ENCODE measurements around the gene FAM120C. TPM values are rescaled to one million over a fixed set of nuclear protein-coding genes. Genes with fewer than 3 reads are reported as not detected.

FAM120C gene
- total and polyA plus RNA-seq, 2 experiments from 2014 or later = 2.6 to 4.9 TPM

DNA sequence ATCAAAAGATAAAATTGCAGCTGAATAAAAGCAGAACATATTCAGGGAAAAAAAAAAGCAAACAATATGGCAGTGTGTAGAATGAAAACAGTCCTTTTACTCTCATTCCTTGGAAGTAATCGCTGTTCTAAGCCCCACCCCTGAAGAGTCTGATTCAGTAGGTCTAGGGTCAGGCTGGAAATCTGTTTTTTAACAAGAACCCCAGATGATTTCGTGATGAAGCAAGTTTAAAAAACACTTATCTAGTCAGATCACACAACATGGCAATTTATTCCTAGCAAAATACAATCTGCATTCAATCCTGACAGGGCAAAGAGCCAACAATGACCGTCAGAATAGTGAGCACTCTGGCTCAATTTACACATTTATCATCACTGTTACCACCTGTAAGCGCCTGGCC lies 16.1 kb downstream of the FAM120C start:
- H4K20me1 ChIP-seq (ENCODE audit: insufficient read depth, poor library complexity, severe bottlenecking) = no peaks in the 10 kb centered on the region
- H3K79me2 ChIP-seq = no peaks in the 10 kb centered on the region
- no peaks in the 10 kb centered on the region for H3K36me3 ChIP-seq (replicated peaks; ENCODE audit: insufficient read depth, low read depth)
- H3K4me2 ChIP-seq = no peak overlapping the region
- 54% methylated on average over 4 of the region's 4 CpGs for WGBS (ENCODE audit: low lambda C conversion rate, missing lambda C conversion rate)
- H3K27ac ChIP-seq = no peak overlapping the region
- no peaks in the 10 kb centered on the region for H3K27me3 ChIP-seq
- no peaks in the 10 kb centered on the region for H3K4me1 ChIP-seq (ENCODE audit: insufficient read depth)
- TF ChIP-seq CTCF (IDR thresholded peaks at IDR 0.05; ENCODE audit: poor library complexity) (no peak), EZH2 (IDR thresholded peaks at IDR 0.05; ENCODE audit: borderline replicate concordance) (no peak), EZH2phosphoT487 (IDR thresholded peaks at IDR 0.05; ENCODE audit: low read depth, severe bottlenecking, unreplicated experiment) (no peak)
- H3K4me3 ChIP-seq = no peak overlapping the region
- H2AFZ ChIP-seq = no peak overlapping the region
- no peaks in the 10 kb centered on the region for H3K9me2 ChIP-seq (replicated peaks; ENCODE audit: insufficient read depth)
- no peaks in the 10 kb centered on the region for H3K9me3 ChIP-seq (ENCODE audit: low read depth)
- DNase-seq (ENCODE audit: low spot score) = no peak

GRCh38 chrX:54157561-54157960 lies 25.5 kb downstream of the FAM120C start:
- no peak overlapping the region for H2AFZ ChIP-seq
- H3K4me3 ChIP-seq = no peak overlapping the region
- no peak overlapping the region for H3K27ac ChIP-seq
- H4K20me1 ChIP-seq (ENCODE audit: insufficient read depth, poor library complexity, severe bottlenecking) = no peaks in the 10 kb centered on the region
- no peak overlapping the region for H3K4me2 ChIP-seq
- H3K9me3 ChIP-seq (ENCODE audit: low read depth) = no peaks in the 10 kb centered on the region
- no peaks in the 10 kb centered on the region for H3K79me2 ChIP-seq
- TF ChIP-seq EZH2 (IDR thresholded peaks at IDR 0.05; ENCODE audit: borderline replicate concordance) = no peak
- no peak for TF ChIP-seq CTCF (IDR thresholded peaks at IDR 0.05; ENCODE audit: poor library complexity)
- no peak for TF ChIP-seq EZH2phosphoT487 (IDR thresholded peaks at IDR 0.05; ENCODE audit: low read depth, severe bottlenecking, unreplicated experiment)
- no peaks in the 10 kb centered on the region for H3K4me1 ChIP-seq (ENCODE audit: insufficient read depth)
- no peaks in the 10 kb centered on the region for H3K27me3 ChIP-seq
- H3K9me2 ChIP-seq (replicated peaks; ENCODE audit: insufficient read depth) = no peaks in the 10 kb centered on the region
- DNase-seq (ENCODE audit: low spot score) = no peak
- H3K36me3 ChIP-seq (replicated peaks; ENCODE audit: insufficient read depth, low read depth) = no peaks in the 10 kb centered on the region

GRCh38 chrX:54134269-54134668 lies 48.8 kb downstream of the FAM120C start:
- H3K4me1 ChIP-seq (ENCODE audit: insufficient read depth) = no peaks in the 10 kb centered on the region
- WGBS (ENCODE audit: low lambda C conversion rate, missing lambda C conversion rate) = 70% methylated on average over 2 of the region's 2 CpGs
- H3K36me3 ChIP-seq (replicated peaks; ENCODE audit: insufficient read depth, low read depth) = no peaks in the 10 kb centered on the region
- no peaks in the 10 kb centered on the region for H4K20me1 ChIP-seq (ENCODE audit: insufficient read depth, poor library complexity, severe bottlenecking)
- no peak overlapping the region for H3K4me2 ChIP-seq
- no peak overlapping the region for H3K27ac ChIP-seq
- H3K4me3 ChIP-seq = no peak overlapping the region
- no peaks in the 10 kb centered on the region for H3K79me2 ChIP-seq
- H3K27me3 ChIP-seq = no peaks in the 10 kb centered on the region
- DNase-seq (ENCODE audit: low spot score) = no peak
- H3K9me2 ChIP-seq (replicated peaks; ENCODE audit: insufficient read depth) = no peaks in the 10 kb centered on the region
- TF ChIP-seq EZH2phosphoT487 (IDR thresholded peaks at IDR 0.05; ENCODE audit: low read depth, severe bottlenecking, unreplicated experiment) (no peak), CTCF (IDR thresholded peaks at IDR 0.05; ENCODE audit: poor library complexity) (no peak), EZH2 (IDR thresholded peaks at IDR 0.05; ENCODE audit: borderline replicate concordance) (no peak)
- H2AFZ ChIP-seq = no peak overlapping the region
- no peaks in the 10 kb centered on the region for H3K9me3 ChIP-seq (ENCODE audit: low read depth)

- no peaks in the 10 kb centered on the region for H3K9me2 ChIP-seq (replicated peaks; ENCODE audit: insufficient read depth)
- H4K20me1 ChIP-seq (ENCODE audit: insufficient read depth, poor library complexity, severe bottlenecking) = no peaks in the 10 kb centered on the region
- H3K36me3 ChIP-seq (replicated peaks; ENCODE audit: insufficient read depth, low read depth) = no peaks in the 10 kb centered on the region
- 88% methylated on average over 7 of the region's 7 CpGs for WGBS (ENCODE audit: low lambda C conversion rate, missing lambda C conversion rate)
- H3K4me3 ChIP-seq = no peak overlapping the region
- H3K4me1 ChIP-seq (ENCODE audit: insufficient read depth) = no peaks in the 10 kb centered on the region
- no peak for DNase-seq (ENCODE audit: low spot score)
- no peak overlapping the region for H3K27ac ChIP-seq
- H3K79me2 ChIP-seq = no peaks in the 10 kb centered on the region
- no peak overlapping the region for H2AFZ ChIP-seq
- H3K4me2 ChIP-seq = no peak overlapping the region
- no peaks in the 10 kb centered on the region for H3K9me3 ChIP-seq (ENCODE audit: low read depth)
- TF ChIP-seq EZH2phosphoT487 (IDR thresholded peaks at IDR 0.05; ENCODE audit: low read depth, severe bottlenecking, unreplicated experiment) = no peak
- no peak for TF ChIP-seq CTCF (IDR thresholded peaks at IDR 0.05; ENCODE audit: poor library complexity)
- no peak for TF ChIP-seq EZH2 (IDR thresholded peaks at IDR 0.05; ENCODE audit: borderline replicate concordance)
- H3K27me3 ChIP-seq = no peaks in the 10 kb centered on the region
Observed at GRCh38 chrX:54116391-54116790, 66.7 kb downstream of the FAM120C start.

Data from hepatocyte (in vitro differentiated cells).